Liver (tissue), 9 donors: ENCODE data around the gene FBP2. TPM values are rescaled to one million over a fixed set of nuclear protein-coding genes. Genes with fewer than 3 reads are reported as not detected.

Source experiments
- DNase-seq: peaks from one replicate; pipeline ENCODE4 v3.0.0-alpha.2; 2017; ENCODE audit warnings: low spot score
- H3K27ac ChIP-seq, 2 donors: one replicate each; pipeline ENCODE4 v1.7.0; 2013; ENCODE audit warnings: inconsistent platforms in 2 of 2, low read length in 2 of 2, control low read depth in 1 of 2, low read depth in 1 of 2, mild to moderate bottlenecking in 1 of 2
- H3K27me3 ChIP-seq, 4 donors: one replicate each; pipeline versions ENCODE4 v1.6.1 to v1.7.0; 2013; ENCODE audit warnings: low read length in 3 of 4, inconsistent platforms in 1 of 4, mild to moderate bottlenecking in 1 of 4, moderate library complexity in 1 of 4; ENCODE audit not compliant: control insufficient read depth in 4 of 4, insufficient read depth in 4 of 4
- H3K36me3 ChIP-seq, 4 donors: one replicate each; pipeline versions ENCODE4 v1.6.1 to v1.7.0; 2013; ENCODE audit warnings: low read length in 3 of 4, mild to moderate bottlenecking in 3 of 4, low read depth in 1 of 4, moderate library complexity in 1 of 4; ENCODE audit not compliant: control insufficient read depth in 4 of 4, insufficient read depth in 3 of 4
- H3K4me1 ChIP-seq, 4 donors: one replicate each; pipeline versions ENCODE4 v1.6.1 to v1.7.0; 2013; ENCODE audit warnings: low read length in 3 of 4, mild to moderate bottlenecking in 3 of 4, moderate library complexity in 1 of 4; ENCODE audit not compliant: control insufficient read depth in 4 of 4, insufficient read depth in 4 of 4
- H3K4me3 ChIP-seq, 3 donors: one replicate each; pipeline versions ENCODE4 v1.6.1 to v1.7.0; 2013; ENCODE audit warnings: low read length in 3 of 3, control low read depth in 1 of 3, low read depth in 1 of 3, mild to moderate bottlenecking in 1 of 3
- H3K9ac ChIP-seq, 2 donors: one replicate each; pipeline ENCODE4 v1.7.0; 2013; ENCODE audit warnings: low read length in 2 of 2, mild to moderate bottlenecking in 2 of 2, moderate library complexity in 2 of 2, control low read depth in 1 of 2, low read depth in 1 of 2
- H3K9me3 ChIP-seq, 4 donors: one replicate each; pipeline versions ENCODE4 v1.6.1 to v1.7.0; 2013; ENCODE audit warnings: low read length in 3 of 4; ENCODE audit not compliant: control insufficient read depth in 4 of 4
- ATF3 ChIP-seq: IDR thresholded peaks from 2 replicates; pipeline ENCODE4 v1.6.1; 2016; ENCODE audit warnings: antibody characterized with exemption
- FOXA1 ChIP-seq: IDR thresholded peaks from 2 replicates; pipeline ENCODE4 v1.6.1; 2016; ENCODE audit warnings: antibody characterized with exemption
- FOXA2 ChIP-seq: IDR thresholded peaks from 2 replicates; pipeline ENCODE4 v1.6.1; 2016; ENCODE audit warnings: antibody characterized with exemption
- GABPA ChIP-seq, 2 donors: IDR thresholded peaks in 1 of 2; conservative IDR thresholded peaks in 1 of 2; 2 replicates each; pipeline ENCODE4 v1.6.1; 2016; ENCODE audit warnings: antibody characterized with exemption in 2 of 2, mild to moderate bottlenecking in 1 of 2, moderate library complexity in 1 of 2
- HNF4A ChIP-seq, 2 donors: conservative IDR thresholded peaks; 2 replicates each; pipeline ENCODE4 v1.6.1; 2016; ENCODE audit warnings: antibody characterized with exemption in 2 of 2, mild to moderate bottlenecking in 2 of 2
- NR2F2 ChIP-seq: IDR thresholded peaks from 2 replicates; pipeline ENCODE4 v1.6.1; 2016; ENCODE audit warnings: antibody characterized with exemption
- RAD21 ChIP-seq, 2 donors: IDR thresholded peaks; 2 replicates each; pipeline ENCODE4 v1.6.1; 2016; ENCODE audit warnings: antibody characterized with exemption in 2 of 2, mild to moderate bottlenecking in 2 of 2
- RXRA ChIP-seq, 2 donors: IDR thresholded peaks; 2 replicates each; pipeline ENCODE4 v1.6.1; 2017 to 2018; ENCODE audit warnings: antibody characterized with exemption in 2 of 2, mild to moderate bottlenecking in 1 of 2
- SP1 ChIP-seq: IDR thresholded peaks from 2 replicates; pipeline ENCODE4 v1.6.1; 2018; ENCODE audit warnings: antibody characterized with exemption, mild to moderate bottlenecking
- TAF1 ChIP-seq: conservative IDR thresholded peaks from 2 replicates; pipeline ENCODE4 v1.6.1; 2016; ENCODE audit warnings: antibody characterized with exemption, mild to moderate bottlenecking
- YY1 ChIP-seq: IDR thresholded peaks from 2 replicates; pipeline ENCODE4 v1.6.1; 2016; ENCODE audit warnings: antibody characterized with exemption, mild to moderate bottlenecking
- WGBS: extraction: QIAGEN DNeasy Blood & Tissue Kit; methylation state at CpG from one replicate; pipeline ENCODE4 v1.1.7; 2013; 5-methylcytosine and 5-hydroxymethylcytosine counted together
- polyA plus RNA-seq, 2 donors: library from polyadenylated mRNA; stranded (reverse) in 1 of 2; unstranded in 1 of 2; fragments of 200-250 nt in 1 of 2; fragments of >200 nt in 1 of 2; fragmentation: Nextera tagmentation in 1 of 2; extraction: Ambion mirVana in 1 of 2; gene quantifications; one replicate each; pipeline versions ENCODE4 v1.2.1 to v1.2.3, GENCODE V29; 2013 to 2015
- total RNA-seq, 2 donors: library from RNA; depleted of rRNA; stranded (reverse); fragments of >200 nt; gene quantifications; one replicate each; pipeline ENCODE4 v1.2.3, GENCODE V29; 2014
- TF ChIP-seq, protein P1 (sequence below): fragments of 150-350 bp; IDR thresholded peaks from 2 replicates; pipeline ENCODE4 v1.5.1; 2017; ENCODE audit warnings: improper control_type of control experiment, low read depth, low read length; ENCODE audit not compliant: missing input control
- TF ChIP-seq, protein P2 (sequence below): IDR thresholded peaks from 2 replicates; pipeline ENCODE4 v1.6.1; 2016; ENCODE audit warnings: antibody characterized with exemption
- TF ChIP-seq, protein P3 (sequence below): IDR thresholded peaks from 2 replicates; pipeline ENCODE4 v1.6.1; 2016; ENCODE audit warnings: antibody characterized with exemption
- TF ChIP-seq, protein P4 (sequence below): IDR thresholded peaks from 2 replicates; pipeline ENCODE4 v1.6.1; 2016; ENCODE audit warnings: antibody characterized with exemption, mild to moderate bottlenecking
- donor health status: healthy.
- donor health status: healthy.
- donor health status: healthy.
- donor health status: healthy.
- donor health status: healthy.

FBP2 gene
- total and polyA plus RNA-seq, 4 donors: not detected

- no peak for DNase-seq
- peaks cover 2 to 13% (median 4%) of the 10 kb centered on the region in 4 donors for H3K4me1 ChIP-seq
- TF ChIP-seq FOXA1: no peak
- no peak for TF ChIP-seq RXRA (IDR thresholded peaks at IDR 0.05)
- TF ChIP-seq ATF3: no peak
- TF ChIP-seq, protein P1, sequence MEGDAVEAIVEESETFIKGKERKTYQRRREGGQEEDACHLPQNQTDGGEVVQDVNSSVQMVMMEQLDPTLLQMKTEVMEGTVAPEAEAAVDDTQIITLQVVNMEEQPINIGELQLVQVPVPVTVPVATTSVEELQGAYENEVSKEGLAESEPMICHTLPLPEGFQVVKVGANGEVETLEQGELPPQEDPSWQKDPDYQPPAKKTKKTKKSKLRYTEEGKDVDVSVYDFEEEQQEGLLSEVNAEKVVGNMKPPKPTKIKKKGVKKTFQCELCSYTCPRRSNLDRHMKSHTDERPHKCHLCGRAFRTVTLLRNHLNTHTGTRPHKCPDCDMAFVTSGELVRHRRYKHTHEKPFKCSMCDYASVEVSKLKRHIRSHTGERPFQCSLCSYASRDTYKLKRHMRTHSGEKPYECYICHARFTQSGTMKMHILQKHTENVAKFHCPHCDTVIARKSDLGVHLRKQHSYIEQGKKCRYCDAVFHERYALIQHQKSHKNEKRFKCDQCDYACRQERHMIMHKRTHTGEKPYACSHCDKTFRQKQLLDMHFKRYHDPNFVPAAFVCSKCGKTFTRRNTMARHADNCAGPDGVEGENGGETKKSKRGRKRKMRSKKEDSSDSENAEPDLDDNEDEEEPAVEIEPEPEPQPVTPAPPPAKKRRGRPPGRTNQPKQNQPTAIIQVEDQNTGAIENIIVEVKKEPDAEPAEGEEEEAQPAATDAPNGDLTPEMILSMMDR: no peak
- no peak for TF ChIP-seq FOXA2
- no peak for TF ChIP-seq RAD21 (IDR thresholded peaks at IDR 0.05)
- no peak for TF ChIP-seq GABPA (IDR thresholded peaks at IDR 0.05 in 1 of 2, conservative IDR thresholded peaks at IDR 0.05 in 1 of 2)
- TF ChIP-seq, protein P2, sequence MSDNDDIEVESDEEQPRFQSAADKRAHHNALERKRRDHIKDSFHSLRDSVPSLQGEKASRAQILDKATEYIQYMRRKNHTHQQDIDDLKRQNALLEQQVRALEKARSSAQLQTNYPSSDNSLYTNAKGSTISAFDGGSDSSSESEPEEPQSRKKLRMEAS: no peak
- TF ChIP-seq SP1: no peak
- TF ChIP-seq, protein P3, sequence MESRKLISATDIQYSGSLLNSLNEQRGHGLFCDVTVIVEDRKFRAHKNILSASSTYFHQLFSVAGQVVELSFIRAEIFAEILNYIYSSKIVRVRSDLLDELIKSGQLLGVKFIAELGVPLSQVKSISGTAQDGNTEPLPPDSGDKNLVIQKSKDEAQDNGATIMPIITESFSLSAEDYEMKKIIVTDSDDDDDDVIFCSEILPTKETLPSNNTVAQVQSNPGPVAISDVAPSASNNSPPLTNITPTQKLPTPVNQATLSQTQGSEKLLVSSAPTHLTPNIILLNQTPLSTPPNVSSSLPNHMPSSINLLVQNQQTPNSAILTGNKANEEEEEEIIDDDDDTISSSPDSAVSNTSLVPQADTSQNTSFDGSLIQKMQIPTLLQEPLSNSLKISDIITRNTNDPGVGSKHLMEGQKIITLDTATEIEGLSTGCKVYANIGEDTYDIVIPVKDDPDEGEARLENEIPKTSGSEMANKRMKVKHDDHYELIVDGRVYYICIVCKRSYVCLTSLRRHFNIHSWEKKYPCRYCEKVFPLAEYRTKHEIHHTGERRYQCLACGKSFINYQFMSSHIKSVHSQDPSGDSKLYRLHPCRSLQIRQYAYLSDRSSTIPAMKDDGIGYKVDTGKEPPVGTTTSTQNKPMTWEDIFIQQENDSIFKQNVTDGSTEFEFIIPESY: no peak
- no peak for TF ChIP-seq TAF1
- TF ChIP-seq NR2F2: no peak
- TF ChIP-seq, protein P4, sequence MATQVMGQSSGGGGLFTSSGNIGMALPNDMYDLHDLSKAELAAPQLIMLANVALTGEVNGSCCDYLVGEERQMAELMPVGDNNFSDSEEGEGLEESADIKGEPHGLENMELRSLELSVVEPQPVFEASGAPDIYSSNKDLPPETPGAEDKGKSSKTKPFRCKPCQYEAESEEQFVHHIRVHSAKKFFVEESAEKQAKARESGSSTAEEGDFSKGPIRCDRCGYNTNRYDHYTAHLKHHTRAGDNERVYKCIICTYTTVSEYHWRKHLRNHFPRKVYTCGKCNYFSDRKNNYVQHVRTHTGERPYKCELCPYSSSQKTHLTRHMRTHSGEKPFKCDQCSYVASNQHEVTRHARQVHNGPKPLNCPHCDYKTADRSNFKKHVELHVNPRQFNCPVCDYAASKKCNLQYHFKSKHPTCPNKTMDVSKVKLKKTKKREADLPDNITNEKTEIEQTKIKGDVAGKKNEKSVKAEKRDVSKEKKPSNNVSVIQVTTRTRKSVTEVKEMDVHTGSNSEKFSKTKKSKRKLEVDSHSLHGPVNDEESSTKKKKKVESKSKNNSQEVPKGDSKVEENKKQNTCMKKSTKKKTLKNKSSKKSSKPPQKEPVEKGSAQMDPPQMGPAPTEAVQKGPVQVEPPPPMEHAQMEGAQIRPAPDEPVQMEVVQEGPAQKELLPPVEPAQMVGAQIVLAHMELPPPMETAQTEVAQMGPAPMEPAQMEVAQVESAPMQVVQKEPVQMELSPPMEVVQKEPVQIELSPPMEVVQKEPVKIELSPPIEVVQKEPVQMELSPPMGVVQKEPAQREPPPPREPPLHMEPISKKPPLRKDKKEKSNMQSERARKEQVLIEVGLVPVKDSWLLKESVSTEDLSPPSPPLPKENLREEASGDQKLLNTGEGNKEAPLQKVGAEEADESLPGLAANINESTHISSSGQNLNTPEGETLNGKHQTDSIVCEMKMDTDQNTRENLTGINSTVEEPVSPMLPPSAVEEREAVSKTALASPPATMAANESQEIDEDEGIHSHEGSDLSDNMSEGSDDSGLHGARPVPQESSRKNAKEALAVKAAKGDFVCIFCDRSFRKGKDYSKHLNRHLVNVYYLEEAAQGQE: no peak
- TF ChIP-seq YY1: no peak
- TF ChIP-seq HNF4A (conservative IDR thresholded peaks at IDR 0.05): no peak
- WGBS: 89% methylated on average over 2 of the region's 2 CpGs
- no peak overlapping the region for H3K4me3 ChIP-seq
- no peak overlapping the region for H3K27ac ChIP-seq
- H3K36me3 ChIP-seq: no peaks in the 10 kb centered on the region
- H3K9me3 ChIP-seq: no peaks in the 10 kb centered on the region
- H3K9ac ChIP-seq: no peak overlapping the region
- H3K27me3 ChIP-seq: no peaks in the 10 kb centered on the region
Observed at GRCh38 chr9:94511955-94512265, 81.7 kb downstream of the FBP2 start.
